Stimulated activated CD8-positive, alpha-beta memory T cell treated with anti-CD3 and anti-CD28 coated beads, Interleukin-4, amount 100 ng/mL, for 24 hours (primary cell): Measurements from ENCODE around the gene SEMA3B.
"Not testable (repeated sequence)": the region's sequence is repeated elsewhere in the genome, so short reads cannot be mapped to it uniquely, and the experiment has no call there.

ENCODE experiments used
- DNase-seq: peaks from one replicate; pipeline ENCODE4 v3.0.0-alpha.2; 2020; ENCODE audit warnings: low read depth

The SEMA3B gene

DNA sequence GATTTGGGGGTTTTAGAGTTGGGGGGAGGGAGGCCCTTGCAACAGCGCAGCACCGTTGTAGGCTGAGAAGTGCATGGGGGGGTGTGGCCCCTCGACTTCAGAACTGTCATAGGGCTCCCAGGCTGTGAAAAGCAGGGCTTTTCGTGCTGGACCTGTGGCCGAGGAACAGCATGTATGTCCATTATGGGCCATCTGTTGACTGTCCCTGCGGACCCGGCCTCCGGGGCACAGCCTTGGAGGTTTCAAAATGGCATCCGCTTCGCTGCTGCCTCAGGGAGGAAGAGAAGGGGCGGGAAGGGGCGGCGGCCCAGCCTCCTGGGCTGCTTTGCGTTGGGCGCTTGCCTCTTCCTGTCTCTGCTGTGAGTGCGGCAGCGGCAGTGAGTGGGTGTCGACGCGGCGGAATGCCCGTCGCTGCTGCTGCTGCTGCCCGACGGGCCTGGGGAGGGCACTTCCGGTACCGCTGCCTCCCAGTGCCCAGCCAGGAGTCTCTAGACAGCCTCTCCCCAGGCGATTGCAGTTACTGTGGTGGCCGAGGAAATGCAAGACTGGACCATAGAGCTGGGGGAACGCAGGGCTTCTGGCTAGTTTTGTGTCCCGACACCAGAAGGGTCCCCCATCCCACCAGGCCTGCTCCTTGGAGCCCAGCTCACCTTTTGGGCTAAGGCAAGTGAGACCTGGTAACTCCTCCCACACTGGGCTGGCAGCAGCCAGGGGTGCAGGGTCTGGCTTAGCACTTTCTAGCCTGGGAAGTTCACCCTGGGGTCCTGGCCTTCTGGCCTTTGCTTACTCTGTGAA lies 31.0 kb upstream of the SEMA3B start:
- peak; percentile 84 for DNase-seq

DNA sequence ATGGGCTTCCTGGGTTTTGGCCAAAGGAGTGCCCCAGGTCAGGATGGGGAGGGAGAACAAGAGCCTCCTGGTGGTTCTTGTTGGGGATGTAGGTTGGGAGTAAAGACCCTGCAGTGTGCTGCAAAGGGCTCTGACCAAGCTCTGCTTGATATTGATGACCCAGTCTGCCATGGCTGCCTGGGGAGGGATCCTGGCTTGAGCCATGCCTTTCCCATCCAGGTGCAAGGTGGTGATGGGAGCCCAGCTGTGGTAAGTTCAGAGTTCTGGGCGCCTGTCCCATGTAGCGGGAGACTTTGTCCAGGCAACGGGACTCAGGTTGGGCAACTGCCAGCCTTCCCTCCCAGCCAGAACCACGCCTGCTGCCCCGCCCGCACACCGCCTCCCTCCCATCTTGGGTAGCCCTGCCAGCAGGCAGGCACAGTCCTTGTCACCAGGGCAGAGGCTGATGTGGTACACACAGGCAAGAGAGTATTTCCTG lies 30.4 kb upstream of the SEMA3B start:
- DNase-seq = no peak

DNA sequence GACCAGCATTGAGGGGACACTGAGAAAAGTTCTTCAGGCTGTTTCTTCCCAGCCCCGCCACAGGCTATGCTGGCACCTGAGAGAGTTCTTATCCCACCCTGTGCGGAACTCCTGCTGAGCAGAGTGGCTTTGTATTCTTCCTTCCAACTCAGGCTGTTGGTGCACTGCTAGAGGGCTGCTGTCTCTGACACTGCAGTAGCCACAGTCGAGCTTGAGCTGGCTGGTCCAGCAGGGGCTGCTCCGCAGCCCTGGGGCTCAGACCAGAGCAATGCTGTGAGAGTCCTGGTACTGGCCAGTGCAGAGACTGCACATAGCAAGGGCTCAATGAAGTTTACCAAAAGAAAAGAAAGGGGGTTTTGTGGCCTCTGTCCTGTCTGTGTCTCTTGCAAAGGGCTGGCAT lies 29.3 kb upstream of the SEMA3B start:
- no peak for DNase-seq

DNA sequence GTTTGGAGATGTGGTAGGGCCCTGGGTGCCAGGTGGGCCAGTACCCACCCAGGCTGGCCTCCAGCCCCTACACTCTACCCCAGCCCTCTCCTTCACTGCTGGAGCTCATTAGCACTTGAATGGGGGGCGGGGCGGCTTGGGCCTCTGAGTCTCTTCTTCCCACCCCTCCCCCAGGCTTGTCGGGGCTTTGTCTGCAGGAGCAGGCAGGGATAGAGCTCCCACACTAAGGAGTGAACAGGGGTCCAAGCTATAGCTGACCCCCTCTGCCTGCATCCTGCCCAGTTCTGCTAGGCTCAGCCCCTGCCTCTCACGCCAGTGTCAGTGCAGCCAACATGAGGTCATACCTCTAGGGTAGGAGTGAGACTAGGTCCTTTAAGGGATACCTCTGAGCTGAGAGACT lies 27.8 kb upstream of the SEMA3B start:
- no peak for DNase-seq

DNA sequence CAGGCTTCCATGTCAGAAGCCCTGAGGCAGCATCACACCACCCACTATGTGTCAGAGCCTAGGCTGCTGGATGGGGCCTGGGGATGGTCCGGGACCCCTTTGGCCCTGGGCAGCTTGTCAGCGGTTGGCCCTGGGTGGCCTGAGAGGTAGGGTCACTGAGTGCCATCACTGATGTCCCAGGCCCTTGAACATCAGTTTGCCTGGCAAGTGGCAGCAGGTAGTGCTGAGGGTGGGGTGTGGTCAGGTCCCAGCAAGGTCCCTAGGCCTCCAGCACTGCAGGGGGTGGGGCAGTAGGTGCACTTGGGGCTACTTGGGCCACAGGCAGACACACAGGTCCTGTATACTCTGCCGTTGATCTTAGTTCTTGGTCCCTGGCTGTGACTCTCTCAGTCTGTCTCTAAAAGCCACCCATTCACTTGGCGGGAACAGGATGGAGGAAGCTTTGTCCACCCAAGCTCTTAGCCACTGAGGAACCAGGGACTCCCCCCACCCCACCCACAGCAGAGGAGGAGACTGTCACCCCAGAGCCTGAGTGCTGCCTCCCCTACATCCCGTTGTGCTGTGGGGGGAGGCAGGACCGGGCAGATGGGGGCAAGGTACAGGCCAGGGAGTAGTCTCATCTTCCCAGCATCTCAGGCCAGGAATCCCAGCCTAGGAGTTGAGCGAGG lies 27.1 kb upstream of the SEMA3B start:
- DNase-seq = no peak

DNA sequence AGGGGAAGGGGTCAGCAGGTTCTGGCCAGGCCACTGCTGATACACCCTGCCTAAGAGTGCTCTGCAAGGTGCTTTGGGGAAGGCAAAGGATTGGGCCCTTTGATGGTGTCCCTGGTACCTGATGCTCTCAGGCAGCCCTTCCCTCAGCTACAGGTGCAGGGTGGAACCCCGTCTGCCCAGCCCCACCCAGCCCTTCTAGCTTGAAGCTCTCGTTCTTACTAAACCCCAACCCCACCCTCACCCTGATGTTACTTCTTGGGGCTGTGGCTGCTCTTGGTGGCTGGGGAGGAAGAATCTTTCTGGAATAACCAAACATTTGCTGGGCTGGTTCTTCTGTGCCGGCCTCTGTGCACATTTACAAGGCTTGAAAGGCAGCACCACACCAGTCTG lies 26.6 kb upstream of the SEMA3B start:
- no peak for DNase-seq

DNA sequence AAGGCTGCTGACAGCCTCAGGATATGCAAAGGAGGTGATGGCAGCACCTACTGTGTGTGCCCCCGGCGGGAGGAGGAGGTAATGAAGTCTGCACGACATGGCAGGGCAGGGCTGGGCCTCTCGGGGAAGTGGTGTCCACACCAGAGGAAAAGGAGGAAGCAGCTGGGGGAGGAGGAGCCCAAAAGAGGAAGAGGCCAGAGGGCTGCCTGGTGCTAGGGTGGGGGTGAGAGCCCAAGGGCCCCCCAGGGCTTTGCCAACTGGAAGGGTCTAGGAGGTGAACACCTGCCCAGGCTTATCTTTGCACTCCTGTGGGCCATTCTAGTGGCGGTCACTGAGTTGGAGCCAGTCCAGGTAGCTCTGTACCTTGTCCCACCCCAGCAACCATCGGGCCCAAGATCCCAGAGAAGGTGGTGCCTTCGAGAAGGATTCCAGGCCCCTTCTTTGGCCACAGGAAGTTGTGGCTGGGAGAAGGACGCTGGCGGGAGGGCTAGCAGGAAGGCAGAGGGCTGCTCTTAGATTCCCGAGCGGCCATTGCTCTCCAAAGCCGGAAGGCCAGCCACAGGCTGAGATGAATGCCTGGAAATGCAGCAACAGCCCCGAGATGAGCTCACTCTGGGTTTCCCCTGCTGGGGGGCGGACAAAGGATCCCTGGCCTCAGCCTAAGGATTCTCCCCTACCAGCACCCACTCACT lies 25.9 kb upstream of the SEMA3B start:
- no peak for DNase-seq

DNA sequence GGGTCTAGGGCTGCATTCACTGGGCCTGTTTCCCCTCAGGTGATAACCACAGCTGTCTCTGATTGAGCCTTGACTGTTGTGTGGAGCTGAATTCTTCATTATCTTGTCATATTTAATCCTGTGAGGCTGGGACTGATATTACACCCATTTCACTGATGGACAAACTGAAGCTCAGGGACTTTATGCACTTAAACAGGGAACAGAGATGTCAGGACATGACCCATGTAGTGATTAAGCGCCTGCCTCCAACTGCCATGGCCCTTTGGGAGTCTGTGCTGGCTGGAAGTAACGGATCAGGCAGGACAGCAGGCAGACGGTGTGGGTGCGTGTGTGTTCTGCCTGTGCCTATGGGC lies 25.4 kb upstream of the SEMA3B start:
- DNase-seq = no peak

DNA sequence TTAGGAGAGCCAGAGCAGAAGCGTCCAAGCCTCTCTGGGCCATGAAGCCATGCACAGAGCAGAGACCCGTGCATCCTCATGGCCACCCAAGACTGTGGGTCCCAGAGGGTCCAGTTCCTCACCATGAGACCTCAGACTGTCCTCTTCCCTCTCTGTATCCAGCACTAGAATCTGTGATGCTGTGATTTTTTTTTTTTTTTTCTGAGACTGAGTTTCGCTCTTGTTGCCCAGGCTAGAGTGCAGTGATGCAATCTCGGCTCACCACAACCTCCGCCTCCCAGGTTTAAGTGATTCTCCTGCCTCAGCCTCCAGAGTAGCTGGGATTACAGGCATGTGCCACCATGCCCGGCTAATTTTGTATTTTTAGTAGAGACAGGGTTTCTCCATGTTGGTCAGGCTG lies 24.1 kb upstream of the SEMA3B start:
- DNase-seq = not testable (repeated sequence)

DNA sequence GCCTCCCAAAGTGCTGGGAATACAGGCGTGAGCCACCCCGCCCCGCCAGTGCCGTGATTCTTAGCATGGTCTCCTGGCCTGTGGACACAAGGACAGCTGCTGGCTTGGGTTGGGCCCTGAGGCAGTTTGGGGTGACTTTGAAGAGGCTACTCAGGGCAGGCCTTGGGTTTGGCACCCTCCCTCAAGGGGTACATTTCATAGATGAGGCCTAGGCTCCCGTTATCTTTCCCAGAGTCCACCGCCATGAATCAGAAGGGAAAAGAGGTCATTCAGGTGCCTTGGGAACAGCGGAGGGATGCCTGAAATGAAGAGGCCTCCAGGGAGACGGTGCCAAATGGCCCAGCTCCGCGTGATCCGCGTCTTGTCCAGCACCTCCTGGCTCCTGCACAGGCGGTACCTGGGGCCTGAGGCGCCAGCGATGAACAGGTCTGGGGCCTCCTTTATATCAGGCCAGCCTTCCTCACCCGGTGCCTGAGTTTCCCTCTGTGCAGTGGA lies 23.6 kb upstream of the SEMA3B start:
- no peak for DNase-seq

DNA sequence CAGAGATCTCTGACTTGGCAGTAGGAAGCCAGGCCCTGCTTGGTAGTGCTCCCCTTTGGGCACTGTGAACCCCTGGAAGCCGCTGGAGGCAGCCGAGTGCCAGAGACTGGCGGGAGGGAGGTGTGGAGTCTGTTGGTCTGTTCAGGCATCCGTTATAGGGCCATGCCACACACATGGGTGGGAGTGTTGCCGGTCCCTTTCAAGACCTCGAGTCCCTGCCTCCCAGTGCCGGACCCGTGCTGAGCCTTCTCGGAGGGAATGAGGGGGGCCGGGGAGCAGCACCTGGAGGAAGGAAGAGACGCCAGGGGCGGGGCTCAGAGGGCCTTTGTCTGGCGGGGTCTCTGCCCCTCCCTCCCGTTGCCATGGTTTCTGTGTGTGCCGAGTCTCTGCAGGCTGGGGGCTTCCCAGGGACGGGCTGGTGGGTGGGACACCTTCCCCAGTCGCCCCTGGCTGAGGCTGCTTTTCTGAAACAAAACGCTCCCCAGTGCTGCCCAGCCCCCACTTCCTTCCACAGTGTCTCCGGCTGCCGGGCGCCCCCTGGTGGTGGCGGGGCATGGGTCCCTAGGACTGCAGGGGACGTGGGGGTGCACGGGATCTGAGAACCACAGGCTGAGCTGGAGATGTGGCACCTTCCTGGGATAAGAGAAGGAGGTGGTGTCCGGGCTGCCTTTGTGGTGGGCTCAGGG lies 23.0 kb upstream of the SEMA3B start:
- DNase-seq = peak; percentile 94

DNA sequence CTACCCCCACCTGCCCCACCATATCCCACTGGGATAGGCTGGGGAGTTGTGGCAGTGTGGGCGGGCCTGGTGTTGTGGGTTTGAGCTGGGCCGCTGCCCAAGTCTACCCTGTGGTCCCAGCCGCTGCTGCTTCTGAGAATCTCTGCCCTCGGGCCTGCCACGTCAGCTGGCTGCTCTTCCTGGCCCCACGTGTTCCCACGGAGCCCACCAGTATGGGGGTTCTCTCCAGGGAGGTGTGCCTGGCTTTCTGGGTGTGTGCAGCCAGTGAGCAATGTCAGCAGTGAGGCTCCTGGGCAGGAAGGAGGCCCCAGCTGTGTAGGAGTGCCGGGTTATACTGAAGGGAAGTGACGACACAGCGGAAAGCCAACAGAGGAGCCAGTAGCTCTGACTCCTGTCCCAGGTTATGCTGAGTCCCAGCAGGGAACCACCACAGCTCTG lies 22.4 kb upstream of the SEMA3B start:
- peak; percentile 71 for DNase-seq

DNA sequence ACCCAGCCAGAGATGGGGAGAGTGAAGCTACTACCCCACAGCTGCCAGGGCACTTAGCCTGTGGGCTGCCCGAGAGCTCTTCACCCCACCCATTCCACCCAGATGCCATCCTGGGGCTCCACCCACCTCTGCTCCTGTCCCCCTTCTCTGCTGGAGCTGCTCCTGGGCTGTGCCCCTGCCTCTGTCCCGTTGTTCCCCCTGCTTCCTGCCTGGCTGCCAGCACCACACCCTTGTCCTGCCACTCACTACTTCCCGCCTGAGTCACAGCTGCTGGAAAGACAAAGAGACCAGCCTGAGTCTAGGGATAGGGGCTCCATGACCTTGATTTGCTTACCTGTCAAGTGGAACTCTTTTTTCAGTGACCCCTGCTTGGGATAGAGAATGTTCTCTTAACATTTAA lies 20.6 kb upstream of the SEMA3B start:
- DNase-seq = no peak

DNA sequence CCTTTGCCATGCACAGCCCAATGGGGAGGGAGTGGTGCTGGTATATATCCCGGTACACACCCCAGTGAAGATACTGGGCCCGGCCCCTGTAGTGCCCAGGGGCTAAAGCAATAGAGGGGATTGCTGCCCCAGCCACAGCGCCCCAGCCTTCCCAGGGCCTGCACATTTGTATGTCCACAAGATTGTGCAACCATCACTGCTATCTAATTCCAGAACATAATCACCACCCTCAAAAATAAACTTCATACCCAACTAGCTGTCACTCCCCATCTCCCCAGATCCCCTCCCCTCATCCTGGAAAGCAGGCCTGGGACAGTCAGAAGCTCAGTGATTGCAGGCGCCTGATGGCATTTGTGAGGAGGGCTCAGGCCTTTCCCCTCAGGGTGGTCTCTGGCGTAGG lies 19.5 kb upstream of the SEMA3B start:
- DNase-seq = no peak

DNA sequence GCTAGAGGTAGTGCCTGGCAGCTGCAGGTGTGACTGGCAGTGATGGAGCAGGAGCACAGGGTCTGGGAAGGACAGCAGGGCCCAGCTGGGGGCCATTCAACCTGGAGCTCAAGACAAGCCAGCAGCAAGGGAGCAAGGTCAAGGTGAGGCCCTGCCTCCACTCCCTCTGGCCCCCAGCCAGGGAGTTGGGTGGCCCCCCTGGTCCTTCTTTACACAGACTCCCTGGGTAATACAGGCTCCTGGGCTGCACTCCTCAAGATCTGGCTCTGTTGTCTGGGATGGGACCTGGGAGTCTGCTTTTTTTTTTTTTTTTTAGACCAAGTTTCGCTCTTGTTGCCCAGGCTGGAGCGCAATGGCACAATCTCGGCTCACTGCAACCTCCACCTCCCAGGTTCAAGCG lies 18.4 kb upstream of the SEMA3B start:
- DNase-seq = no peak

DNA sequence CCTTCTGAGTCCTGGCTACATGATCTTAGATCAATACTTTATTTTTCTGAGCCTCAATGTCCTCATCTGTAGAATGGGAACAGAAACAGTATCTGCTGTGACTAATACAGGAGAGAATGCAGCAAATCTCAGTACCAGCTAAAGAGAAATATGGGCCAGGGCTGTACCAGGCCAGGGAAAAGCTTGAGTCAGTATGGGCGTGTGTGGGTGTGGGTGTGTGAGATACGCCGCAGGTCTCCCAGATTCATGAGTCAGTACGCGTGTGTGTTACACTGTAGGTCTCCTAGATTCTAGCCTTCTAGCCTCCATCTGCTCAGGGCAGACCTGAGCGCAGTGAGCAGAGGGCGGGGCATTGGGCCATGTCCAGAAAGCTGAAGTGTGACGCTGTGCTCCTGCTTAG lies 17.7 kb upstream of the SEMA3B start:
- DNase-seq = no peak

DNA sequence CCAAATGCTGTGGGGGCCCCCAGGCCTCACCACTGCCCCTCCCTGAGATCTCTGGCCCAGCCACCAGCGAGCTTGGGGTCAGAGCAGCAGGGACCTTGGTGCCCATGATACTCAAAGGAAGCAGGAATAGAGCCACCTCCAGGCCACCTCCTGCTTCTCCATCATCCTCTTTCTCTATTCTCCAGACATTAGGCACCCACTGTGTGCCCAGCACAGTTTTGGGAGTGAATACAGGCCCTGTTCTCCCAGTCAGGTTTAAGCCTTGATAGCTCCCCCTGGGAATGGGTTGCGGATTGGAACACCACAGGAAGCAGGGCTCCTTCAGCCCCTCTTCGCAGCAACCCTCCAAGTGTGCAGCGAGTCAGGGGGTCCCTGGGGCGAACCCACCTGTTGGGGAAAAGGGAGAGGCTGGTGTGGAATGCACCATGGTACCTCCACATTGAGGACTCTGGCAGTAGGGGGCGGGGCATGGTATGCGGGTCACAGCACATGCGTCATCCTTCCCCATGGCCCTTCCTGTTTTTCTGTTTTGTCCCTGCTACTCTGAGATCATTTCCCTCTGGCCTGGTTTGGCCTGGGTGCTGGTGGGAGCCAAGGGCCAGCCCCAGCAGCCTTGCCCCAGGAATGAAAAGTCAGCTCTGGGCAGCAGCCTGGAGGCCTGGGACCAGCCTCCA lies 14.2 kb upstream of the SEMA3B start:
- DNase-seq = no peak

DNA sequence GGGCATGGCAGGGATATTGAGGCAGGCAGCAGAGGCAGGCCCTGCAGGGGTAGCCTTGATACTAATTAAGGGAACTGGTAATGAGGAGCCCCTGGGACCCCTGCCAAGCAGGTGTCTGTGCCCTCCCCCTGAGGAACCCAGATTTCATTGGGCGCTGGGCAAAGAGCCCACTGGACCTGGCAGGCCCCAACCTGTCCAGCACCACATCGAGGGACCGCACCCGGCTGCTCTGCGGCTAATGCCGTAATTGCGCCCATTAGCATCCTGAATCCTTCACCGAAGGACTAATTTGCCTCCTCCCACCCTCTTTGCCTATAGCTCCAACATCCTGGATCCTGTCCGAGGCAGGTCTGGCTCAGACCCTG lies 13.7 kb upstream of the SEMA3B start:
- DNase-seq = no peak

DNA sequence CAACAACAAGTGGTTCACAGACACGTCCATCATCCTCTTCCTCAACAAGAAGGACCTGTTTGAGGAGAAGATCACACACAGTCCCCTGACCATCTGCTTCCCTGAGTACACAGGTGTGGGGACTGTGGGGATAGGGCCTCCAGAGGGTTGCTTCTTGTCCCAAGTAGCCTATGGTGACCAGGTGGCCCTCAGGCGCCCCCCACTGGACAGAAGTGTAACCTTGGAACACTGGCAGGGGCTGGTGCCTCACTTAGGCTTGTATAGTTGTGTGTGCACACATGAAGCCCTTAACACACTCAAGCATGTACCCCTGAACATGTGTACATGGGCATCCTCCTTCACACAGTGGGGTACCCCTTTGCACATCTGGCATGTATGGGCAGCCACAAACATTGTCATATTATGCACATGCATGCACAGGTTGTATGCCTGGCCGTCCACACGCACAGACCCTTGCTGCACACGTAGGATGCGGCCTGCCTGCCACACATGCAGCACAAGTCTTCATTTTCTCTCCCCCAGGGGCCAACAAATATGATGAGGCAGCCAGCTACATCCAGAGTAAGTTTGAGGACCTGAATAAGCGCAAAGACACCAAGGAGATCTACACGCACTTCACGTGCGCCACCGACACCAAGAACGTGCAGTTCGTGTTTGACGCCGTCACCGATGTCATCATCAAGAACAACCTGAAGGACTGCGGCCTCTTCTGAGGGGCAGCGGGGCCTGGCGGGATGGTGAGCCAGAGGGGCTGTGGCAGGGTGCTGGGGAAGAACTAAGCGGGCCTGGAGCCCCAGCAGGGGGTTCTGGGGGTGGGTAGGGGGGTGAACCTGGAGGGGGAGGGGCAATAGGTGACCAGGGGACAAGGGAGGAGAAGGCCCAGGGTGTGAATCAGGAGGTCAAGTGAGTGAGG lies 11.7 kb upstream of the SEMA3B start:
- no peak for DNase-seq

DNA sequence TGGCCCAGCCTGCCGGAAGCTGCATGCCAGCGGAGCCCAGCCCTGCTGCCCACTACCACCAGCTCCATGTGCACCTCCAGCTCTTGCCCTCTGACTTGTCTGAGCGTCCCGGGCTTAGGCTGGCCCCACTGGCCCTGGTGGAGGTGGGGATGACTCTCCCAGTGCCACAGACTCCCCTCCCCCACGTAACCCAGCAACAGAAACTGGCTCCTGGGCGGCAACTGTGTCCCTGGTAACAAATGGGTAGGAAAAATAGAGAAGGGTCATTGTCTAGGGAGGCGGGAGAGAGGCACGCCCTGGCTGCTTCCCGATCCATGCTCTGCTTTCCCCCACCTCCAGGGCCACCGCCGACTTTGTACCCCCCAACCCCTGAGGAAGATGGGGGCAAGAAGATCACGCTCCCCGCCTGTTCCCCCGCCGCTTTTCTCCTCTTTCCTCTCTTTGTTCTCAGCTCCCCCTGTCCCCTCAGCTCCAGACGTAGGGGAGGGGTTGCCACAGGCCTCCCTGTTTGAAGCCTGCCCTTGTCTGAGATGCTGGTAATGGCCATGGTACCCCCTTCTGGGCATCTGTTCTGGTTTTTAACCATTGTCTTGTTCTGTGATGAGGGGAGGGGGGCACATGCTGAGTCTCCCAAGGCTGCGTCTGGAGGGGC lies 10.8 kb upstream of the SEMA3B start:
- no peak for DNase-seq
